Ovary (tissue), 3 donors: ENCODE data around the gene IBA57.

ENCODE experiments used
- CTCF ChIP-seq, 3 donors: fragments of 450-650 bp in 2 of 3; fragments of 200-600 bp in 1 of 3; IDR thresholded peaks; one replicate each; pipeline versions ENCODE4 v1.5.1 to v1.8.0; 2016 to 2022; ENCODE audit warnings: antibody characterized with exemption in 3 of 3, mild to moderate bottlenecking in 1 of 3
- POLR2A ChIP-seq: fragments of 450-650 bp; IDR thresholded peaks from one replicate; pipeline ENCODE4 v1.6.1; 2017; ENCODE audit warnings: antibody characterized with exemption, mild to moderate bottlenecking, moderate library complexity
- donor health status: DM: no; HTN: no; CAD: no.

- no peak for TF ChIP-seq CTCF (IDR thresholded peaks at IDR 0.05)
- no peak for TF ChIP-seq POLR2A
Observed at GRCh38 chr1:228162286-228163006, 3.2 kb upstream of the IBA57 start.
